Fibroblast of the aortic adventitia (primary cell): Measurements from ENCODE around the gene SEC23B. TPM values are rescaled to one million over a fixed set of nuclear protein-coding genes. Genes with fewer than 3 reads are reported as not detected.
A peak's percentile ranks its signal among the peaks of the same experiment; 100 is the strongest.

ENCODE experiments used
- DNase-seq: peaks from one replicate; pipeline ENCODE4 v3.0.0-alpha.2; 2010; ENCODE audit warnings: low read depth
- H3K4me3 ChIP-seq: 2 replicates; pipeline ENCODE4 v1.5.1; 2011; ENCODE audit warnings: low read depth, mild to moderate bottlenecking, control low read depth, low read length, moderate library complexity
- CTCF ChIP-seq: IDR thresholded peaks from 2 replicates; pipeline ENCODE4 v1.5.1; 2011; ENCODE audit warnings: mild to moderate bottlenecking, low read length, control low read depth, inconsistent platforms; ENCODE audit not compliant: insufficient read depth
- total RNA-seq: library from RNA; depleted of rRNA; stranded (reverse); fragments of >200 nt; gene quantifications from 2 replicates; pipeline ENCODE4 v1.2.3, GENCODE V29; 2012; ENCODE audit warnings: low replicate concordance

The SEC23B gene
- total RNA-seq, result 21.0 and 45.6 TPM in 2 replicates

DNA sequence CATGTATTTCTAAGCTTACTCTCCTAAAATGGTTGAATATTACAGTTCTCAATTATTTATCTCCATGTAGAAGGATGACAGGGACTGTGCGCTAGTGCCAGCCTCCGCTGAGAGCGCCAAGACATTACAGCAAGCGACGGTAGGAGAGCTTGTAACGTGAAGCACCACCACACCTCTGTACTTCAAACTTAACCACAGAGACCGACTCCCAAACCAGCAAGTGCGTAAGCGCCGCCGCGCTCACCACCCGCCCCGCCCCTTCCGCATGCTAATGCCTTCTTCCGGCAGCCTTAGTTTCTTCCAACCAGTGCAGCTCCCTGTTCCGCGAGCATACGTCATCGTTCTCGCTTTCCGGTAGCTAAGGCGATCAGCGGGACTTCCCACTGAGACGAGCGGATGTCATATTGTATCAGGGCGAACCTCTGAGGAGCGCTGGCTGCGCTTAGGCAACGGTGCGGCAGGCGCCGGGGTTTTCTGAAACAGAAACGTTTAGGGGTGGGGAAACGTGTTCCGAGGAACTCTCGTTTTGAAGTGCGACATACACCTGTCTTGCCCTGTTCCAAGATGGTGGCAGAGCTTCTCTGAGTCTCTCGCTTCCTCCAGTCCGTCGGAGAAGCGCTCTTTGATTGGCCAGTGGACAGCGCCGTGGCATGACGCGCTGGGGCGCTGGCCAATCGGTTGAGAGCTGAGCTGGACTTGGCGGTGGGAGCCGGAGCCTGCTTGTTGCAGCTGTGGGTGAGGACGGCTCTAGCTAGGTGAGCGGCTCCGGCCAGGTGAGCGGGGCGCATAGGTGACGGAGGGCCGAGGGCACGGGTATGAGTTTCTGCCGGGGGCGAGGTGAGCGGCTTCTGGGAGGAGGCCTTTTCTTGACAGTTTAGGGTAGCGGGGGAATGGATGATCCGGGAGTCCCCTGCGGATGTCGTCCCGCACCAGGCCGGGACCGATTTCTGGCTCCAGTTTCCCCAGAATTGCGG lies at the start of gene SEC23B:
TSS of gene SEC23B (plus strand) at position 723 of the 974 bp plus-strand sequence. CDS start 2,896 bp downstream, outside the sequence.
- no peak for TF ChIP-seq CTCF
- H3K4me3 ChIP-seq, result peak within 1 kb of the TSS; percentile 96
- peak; percentile 97 for DNase-seq

GRCh38 chr20:18465536-18466200 lies 42.1 kb upstream of the SEC23B start:
- DNase-seq, result no peak
- H3K4me3 ChIP-seq, result peak overlapping the region; percentile 97
- no peak for TF ChIP-seq CTCF

DNA sequence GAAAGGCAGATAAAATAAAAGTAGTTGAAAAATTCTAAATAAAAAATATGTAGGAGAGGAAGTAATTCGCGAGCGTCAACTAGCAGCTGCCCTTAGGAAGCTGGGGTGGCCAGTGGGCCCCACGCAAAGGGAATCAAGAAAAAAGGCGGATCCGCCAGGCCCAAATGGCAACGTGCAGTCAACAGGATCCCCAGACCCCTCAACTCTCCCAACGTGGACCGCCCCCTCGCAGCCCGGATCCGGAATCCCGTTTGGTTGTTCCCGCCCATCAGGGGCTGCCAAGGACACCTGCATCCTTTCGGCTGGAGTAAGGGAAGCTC lies 41.2 kb upstream of the SEC23B start:
- H3K4me3 ChIP-seq, result peak overlapping the region; percentile 97
- no peak for TF ChIP-seq CTCF
- DNase-seq, result no peak

DNA sequence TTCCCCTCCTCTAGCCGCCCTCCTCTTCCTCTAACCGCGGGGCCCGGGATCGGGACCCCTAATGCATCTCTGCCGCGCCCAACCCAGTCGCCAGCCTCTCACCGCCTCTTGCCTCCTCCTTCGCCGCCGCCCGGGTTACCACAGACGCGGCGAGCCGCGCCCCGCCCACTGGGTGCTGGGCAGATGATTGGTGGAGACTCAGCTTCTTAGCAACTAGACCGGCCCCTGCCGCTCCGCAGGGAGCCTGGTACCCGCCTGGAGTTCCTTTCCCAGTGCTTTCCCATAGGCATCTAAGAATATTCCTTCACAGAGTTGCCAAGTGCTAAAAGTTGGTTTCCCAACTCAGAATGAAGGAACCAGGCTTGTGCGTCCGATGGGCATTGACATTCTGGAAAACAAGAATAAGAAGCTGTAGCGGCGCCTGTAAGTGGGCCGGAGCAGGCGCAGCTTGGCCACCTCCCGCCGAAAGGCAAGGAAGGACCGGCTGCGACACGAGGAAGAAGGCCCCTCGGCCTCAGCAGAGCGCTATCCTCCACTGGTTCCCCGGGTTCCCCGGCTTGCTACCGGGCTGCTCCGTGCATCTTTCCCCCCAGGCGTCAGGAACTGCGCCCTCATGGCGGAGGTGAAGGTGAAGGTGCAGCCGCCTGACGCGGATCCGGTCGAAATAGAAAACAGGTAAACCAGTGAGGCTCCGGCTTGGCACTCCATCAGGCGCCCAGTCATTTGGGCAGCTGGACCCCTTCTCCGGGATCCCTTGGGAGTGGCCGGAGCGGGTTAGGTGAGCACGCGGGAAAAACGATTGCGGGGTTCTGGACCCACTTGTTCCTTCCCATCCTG lies 40.6 kb upstream of the SEC23B start, which contains the start of the genes DZANK1 and POLR3F:
TSS of gene DZANK1 (minus strand) at position 137 of the 837 bp plus-strand sequence. CDS start 1,672 bp downstream, outside the sequence.
TSS of gene POLR3F (plus strand) at position 497 of the 837 bp plus-strand sequence. CDS start at position 614, 117 bp downstream.
- TF ChIP-seq CTCF, result no peak
- DNase-seq, result peak; percentile 96
- peak within 1 kb of the TSS; percentile 97 for H3K4me3 ChIP-seq

DNA sequence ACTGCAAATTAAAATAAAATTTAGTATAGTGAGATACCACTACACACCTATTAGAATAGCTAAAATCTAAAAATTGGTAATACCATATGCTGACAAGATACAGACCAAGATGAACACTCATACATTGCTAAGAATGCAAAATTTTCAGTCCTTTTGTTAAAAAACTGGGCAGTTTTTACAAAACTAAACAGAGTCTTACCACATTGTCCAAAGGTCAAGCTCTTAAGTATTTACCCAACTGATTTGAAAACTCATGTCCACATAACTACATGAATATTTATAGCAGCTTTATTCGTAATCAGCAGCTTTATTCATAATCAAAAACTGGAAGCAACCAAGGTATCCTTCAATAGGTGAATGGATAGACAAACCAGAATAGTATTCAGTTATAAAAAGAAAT lies 30.5 kb upstream of the SEC23B start:
- TF ChIP-seq CTCF, result no peak
- DNase-seq, result no peak
- no peak overlapping the region for H3K4me3 ChIP-seq

- TF ChIP-seq CTCF, result no peak
- no peak for DNase-seq
- no peak overlapping the region for H3K4me3 ChIP-seq
Measured at GRCh38 chr20:18477821-18478220, 29.9 kb upstream of the SEC23B start.
